Mammary epithelial cell (primary cell): Measurements from ENCODE around the gene SRP9.

Source experiments
- EZH2 ChIP-seq: IDR thresholded peaks from 2 replicates; pipeline ENCODE4 v1.6.1; 2012; ENCODE audit warnings: low read length, inconsistent platforms, borderline replicate concordance
- TF ChIP-seq, protein P1 (sequence below), 2 donors: IDR thresholded peaks in 1 of 2; conservative IDR thresholded peaks in 1 of 2; 2 replicates each; pipeline ENCODE4 v1.5.1; 2011 to 2012; ENCODE audit warnings: inconsistent platforms in 2 of 2, low read length in 2 of 2, mild to moderate bottlenecking in 2 of 2, control low read depth in 1 of 2, low read depth in 1 of 2; ENCODE audit not compliant: insufficient read depth in 1 of 2; ENCODE audit errors: extremely low read depth in 1 of 2

DNA sequence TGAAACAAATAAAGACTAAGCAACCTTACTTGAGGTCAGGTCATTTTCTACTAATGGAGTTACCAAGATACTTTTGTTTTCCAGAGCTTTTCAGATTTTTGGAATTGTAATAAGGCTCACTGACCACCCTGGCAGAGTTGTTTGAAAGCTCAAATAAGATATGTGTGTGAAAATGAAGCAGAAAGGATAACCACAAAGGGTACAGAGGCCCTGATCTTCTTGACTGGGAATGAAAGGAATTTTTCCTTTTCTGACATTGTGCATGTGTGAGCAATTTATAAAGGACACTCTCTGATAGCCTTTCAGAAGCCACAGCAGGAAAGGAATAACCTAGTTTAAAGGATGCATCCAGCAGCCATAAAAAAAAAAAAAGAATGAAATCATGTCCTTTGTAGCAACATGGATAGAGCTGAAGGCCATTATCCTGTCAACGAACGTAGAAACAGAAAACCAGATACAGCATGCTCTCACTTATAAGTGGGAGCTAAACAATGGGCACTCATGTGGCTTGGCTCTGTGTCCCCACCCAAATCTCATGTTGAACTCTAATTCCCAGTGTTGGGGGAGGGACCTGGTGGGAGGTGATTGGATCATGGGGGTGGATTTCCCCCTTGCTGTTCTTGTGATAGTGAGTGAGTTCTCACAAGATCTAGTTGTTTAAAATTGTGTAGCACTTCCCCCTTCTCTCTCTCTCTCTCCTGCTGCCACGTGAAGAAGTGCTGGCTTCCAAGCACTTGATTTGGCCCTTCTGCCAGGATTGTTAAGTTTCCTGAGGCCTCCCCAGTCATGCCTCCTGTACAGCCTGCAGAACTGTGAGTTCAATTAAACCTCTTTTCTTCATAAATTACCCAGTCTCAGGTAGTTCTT lies 3.1 kb upstream of the SRP9 start:
- TF ChIP-seq, protein P1, sequence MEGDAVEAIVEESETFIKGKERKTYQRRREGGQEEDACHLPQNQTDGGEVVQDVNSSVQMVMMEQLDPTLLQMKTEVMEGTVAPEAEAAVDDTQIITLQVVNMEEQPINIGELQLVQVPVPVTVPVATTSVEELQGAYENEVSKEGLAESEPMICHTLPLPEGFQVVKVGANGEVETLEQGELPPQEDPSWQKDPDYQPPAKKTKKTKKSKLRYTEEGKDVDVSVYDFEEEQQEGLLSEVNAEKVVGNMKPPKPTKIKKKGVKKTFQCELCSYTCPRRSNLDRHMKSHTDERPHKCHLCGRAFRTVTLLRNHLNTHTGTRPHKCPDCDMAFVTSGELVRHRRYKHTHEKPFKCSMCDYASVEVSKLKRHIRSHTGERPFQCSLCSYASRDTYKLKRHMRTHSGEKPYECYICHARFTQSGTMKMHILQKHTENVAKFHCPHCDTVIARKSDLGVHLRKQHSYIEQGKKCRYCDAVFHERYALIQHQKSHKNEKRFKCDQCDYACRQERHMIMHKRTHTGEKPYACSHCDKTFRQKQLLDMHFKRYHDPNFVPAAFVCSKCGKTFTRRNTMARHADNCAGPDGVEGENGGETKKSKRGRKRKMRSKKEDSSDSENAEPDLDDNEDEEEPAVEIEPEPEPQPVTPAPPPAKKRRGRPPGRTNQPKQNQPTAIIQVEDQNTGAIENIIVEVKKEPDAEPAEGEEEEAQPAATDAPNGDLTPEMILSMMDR (conservative IDR thresholded peaks at IDR 0.05 in 1 of 2, IDR thresholded peaks at IDR 0.05 in 1 of 2; ENCODE audit: extremely low read depth in 1 of 2, insufficient read depth in 1 of 2, low read depth in 1 of 2, low read length in 2 of 2): no peak
- no peak for TF ChIP-seq EZH2
